Stimulated activated naive CD8-positive, alpha-beta T cell treated with anti-CD3 and anti-CD28 coated beads, Interleukin-15, amount 100 ng/mL, for 72 hours (primary cell): ENCODE results near the gene PIGN.

Experiments used
- ATAC-seq: fragments of 150-1000 bp; cut with Tn5 transposase; 2 replicates; pipeline ENCODE4 v1.10.0; 2021; ENCODE audit warnings: mild to moderate bottlenecking, moderate library complexity
- DNase-seq, 2 donors: peaks; one replicate each; pipeline ENCODE4 v3.0.0; 2021 to 2022
- H3K27ac Mint-ChIP-seq, 2 donors: one replicate each; pipeline ENCODE4 v1.8.0; 2022; ENCODE audit warnings: mild to moderate bottlenecking in 2 of 2, mixed read lengths in 2 of 2, moderate library complexity in 2 of 2
- H3K27me3 Mint-ChIP-seq: one replicate; pipeline ENCODE4 v1.8.0; 2022; ENCODE audit warnings: mixed read lengths
- H3K4me1 Mint-ChIP-seq: one replicate; pipeline ENCODE4 v1.8.0; 2022; ENCODE audit warnings: mild to moderate bottlenecking, mixed read lengths
- H3K4me3 Mint-ChIP-seq, 2 donors: one replicate each; pipeline ENCODE4 v1.8.0; 2022; ENCODE audit warnings: mild to moderate bottlenecking in 2 of 2, mixed read lengths in 2 of 2, moderate library complexity in 1 of 2
- H3K9me3 Mint-ChIP-seq, 2 donors: one replicate each; pipeline ENCODE4 v1.8.0; 2022; ENCODE audit warnings: mixed read lengths in 2 of 2

Gene PIGN, protein sequence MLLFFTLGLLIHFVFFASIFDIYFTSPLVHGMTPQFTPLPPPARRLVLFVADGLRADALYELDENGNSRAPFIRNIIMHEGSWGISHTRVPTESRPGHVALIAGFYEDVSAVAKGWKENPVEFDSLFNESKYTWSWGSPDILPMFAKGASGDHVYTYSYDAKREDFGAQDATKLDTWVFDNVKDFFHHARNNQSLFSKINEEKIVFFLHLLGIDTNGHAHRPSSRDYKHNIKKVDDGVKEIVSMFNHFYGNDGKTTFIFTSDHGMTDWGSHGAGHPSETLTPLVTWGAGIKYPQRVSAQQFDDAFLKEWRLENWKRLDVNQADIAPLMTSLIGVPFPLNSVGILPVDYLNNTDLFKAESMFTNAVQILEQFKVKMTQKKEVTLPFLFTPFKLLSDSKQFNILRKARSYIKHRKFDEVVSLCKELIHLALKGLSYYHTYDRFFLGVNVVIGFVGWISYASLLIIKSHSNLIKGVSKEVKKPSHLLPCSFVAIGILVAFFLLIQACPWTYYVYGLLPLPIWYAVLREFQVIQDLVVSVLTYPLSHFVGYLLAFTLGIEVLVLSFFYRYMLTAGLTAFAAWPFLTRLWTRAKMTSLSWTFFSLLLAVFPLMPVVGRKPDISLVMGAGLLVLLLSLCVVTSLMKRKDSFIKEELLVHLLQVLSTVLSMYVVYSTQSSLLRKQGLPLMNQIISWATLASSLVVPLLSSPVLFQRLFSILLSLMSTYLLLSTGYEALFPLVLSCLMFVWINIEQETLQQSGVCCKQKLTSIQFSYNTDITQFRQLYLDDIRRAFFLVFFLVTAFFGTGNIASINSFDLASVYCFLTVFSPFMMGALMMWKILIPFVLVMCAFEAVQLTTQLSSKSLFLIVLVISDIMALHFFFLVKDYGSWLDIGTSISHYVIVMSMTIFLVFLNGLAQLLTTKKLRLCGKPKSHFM

DNA sequence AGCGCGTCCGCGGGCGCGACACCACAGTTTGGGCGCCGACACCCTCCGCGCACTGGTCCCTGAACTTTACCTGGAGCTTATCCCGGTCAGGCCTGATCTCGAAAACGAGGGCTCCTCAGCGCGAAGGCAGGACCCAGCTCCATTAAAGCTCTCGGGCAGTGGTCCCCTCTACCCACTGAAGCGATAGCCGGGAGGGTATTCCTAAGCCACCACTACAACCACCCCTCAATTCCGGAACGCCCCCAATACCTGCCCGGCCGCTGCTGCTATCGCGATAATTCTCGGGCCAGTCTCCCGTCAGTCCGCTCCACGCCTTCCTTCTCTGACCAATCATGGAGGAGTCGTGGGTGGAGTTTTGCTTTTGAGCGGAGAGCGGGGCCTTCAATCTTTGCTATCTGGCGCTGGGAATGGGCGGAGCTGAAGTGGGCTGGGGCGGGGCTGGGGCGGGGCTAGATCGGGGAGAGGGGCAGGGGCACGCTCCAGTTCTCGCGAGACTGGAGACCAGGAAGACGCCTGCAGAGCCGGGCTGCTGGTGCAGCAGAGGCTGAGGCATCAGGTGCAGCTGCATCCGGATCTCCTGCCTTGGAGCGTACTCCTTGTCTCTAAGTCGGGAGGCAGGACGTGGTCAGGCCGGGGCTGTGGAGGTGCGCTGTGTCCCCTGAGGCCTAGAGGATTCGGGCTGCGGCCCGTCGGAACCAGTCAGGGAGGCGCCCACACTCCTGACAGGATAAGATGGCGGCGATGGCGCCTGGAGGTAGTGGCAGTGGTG, at the start of gene PIGN, which contains the start of gene RELCH:
Gene PIGN (minus strand): TSS at position 283 of the 769 bp plus-strand sequence. CDS start 25,703 bp downstream, outside the sequence.
Gene RELCH (plus strand): TSS at position 482 of the 769 bp plus-strand sequence. CDS start 251 bp downstream, at position 733.
- DNase-seq (peak; percentile 92 to 97), ATAC-seq (peak; percentile 92)
- peak within 1 kb of the TSS; percentile 98 to 100 for H3K4me3 Mint-ChIP-seq
- no peaks in the 10 kb centered on the region for H3K27me3 Mint-ChIP-seq
- peaks cover 47% of the 10 kb centered on the region for H3K4me1 Mint-ChIP-seq
- no peaks in the 10 kb centered on the region for H3K9me3 Mint-ChIP-seq
- H3K27ac Mint-ChIP-seq, result peak within 1 kb of the TSS; percentile 98 to 99

- H3K4me3 Mint-ChIP-seq, result no peak overlapping the region
- no peak for DNase-seq
- H3K27me3 Mint-ChIP-seq, result no peaks in the 10 kb centered on the region
- no peaks in the 10 kb centered on the region for H3K9me3 Mint-ChIP-seq
- no peak overlapping the region for H3K27ac Mint-ChIP-seq
- no peak for ATAC-seq
- peaks cover 6% of the 10 kb centered on the region for H3K4me1 Mint-ChIP-seq
These were observed 49.4 kb upstream of the PIGN start for GRCh38 chr18:62236252-62236651.

DNA sequence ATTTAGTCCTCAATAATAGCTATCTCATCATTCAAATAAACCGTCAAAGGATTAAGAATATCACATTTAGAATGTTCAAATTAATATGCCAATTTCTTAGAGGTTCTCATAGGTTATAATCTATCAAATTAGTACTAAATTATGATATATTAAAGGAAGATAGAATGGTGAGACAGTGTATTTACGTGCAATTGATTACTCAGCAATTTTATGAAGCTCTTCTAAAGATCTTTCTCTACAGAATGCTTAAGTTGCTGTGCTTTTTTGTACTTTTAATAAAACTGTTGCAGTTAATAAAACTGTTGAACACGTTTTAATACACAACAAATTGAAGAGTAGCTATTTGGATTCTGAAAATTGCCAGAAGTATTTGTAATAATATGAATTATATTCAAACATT, 39.2 kb upstream of the PIGN start:
- no peak overlapping the region for H3K27ac Mint-ChIP-seq
- H3K9me3 Mint-ChIP-seq, result peaks cover 0 to 5% of the 10 kb centered on the region in 2 donors
- H3K4me3 Mint-ChIP-seq, result no peak overlapping the region
- DNase-seq, result no peak
- no peaks in the 10 kb centered on the region for H3K27me3 Mint-ChIP-seq
- no peak for ATAC-seq
- no peaks in the 10 kb centered on the region for H3K4me1 Mint-ChIP-seq

- H3K4me1 Mint-ChIP-seq, result no peaks in the 10 kb centered on the region
- no peak overlapping the region for H3K27ac Mint-ChIP-seq
- DNase-seq (no peak), ATAC-seq (no peak)
- H3K27me3 Mint-ChIP-seq, result no peaks in the 10 kb centered on the region
- H3K9me3 Mint-ChIP-seq, result peaks cover 0 to 5% of the 10 kb centered on the region in 2 donors
- no peak overlapping the region for H3K4me3 Mint-ChIP-seq
These were observed 37.4 kb upstream of the PIGN start for GRCh38 chr18:62224229-62224628.

GRCh38 chr18:62214790-62215189, 27.9 kb upstream of the PIGN start:
- no peak for ATAC-seq
- Mint-ChIP-seq H3K4me3 (no peak overlapping the region), H3K27ac (no peak overlapping the region), H3K27me3 (no peaks in the 10 kb centered on the region), H3K4me1 (peaks cover 21% of the 10 kb centered on the region), H3K9me3 (peaks cover 0 to 7% of the 10 kb centered on the region in 2 donors)
- no peak for DNase-seq

- Mint-ChIP-seq H3K9me3 (peaks cover 0 to 7% of the 10 kb centered on the region in 2 donors), H3K4me3 (no peak overlapping the region), H3K4me1 (peaks cover 18% of the 10 kb centered on the region), H3K27ac (no peak overlapping the region), H3K27me3 (no peaks in the 10 kb centered on the region)
- DNase-seq, result no peak
- no peak for ATAC-seq
These were observed 24.5 kb upstream of the PIGN start for GRCh38 chr18:62211325-62211828.

GRCh38 chr18:62210138-62210537, 23.3 kb upstream of the PIGN start:
- Mint-ChIP-seq H3K27ac (no peak overlapping the region), H3K4me1 (peaks cover 18% of the 10 kb centered on the region), H3K27me3 (no peaks in the 10 kb centered on the region), H3K9me3 (peaks cover 0 to 7% of the 10 kb centered on the region in 2 donors), H3K4me3 (no peak overlapping the region)
- DNase-seq (no peak), ATAC-seq (no peak)

DNA sequence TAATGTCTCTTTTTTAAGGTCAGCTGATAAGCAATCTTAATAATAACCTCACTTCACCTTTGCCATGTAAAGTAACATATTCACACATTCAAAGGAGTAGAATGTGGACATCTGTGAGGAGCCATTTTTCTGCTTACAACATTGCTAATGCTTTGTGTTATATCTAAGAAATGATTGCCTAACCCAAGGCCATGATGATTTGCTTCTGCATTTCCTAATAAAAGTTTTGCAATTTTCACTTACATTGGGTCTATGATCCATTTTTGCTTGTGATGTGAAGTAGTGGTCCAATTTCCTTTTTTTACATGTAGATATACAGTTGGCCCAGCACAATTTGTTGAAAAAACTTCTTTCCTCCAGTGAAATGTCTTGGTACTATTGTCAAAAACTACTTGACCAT, 22.2 kb upstream of the PIGN start:
- Mint-ChIP-seq H3K27ac (no peak overlapping the region), H3K9me3 (peaks cover 0 to 7% of the 10 kb centered on the region in 2 donors), H3K4me3 (no peak overlapping the region), H3K27me3 (no peaks in the 10 kb centered on the region), H3K4me1 (peaks cover 28% of the 10 kb centered on the region)
- DNase-seq (no peak), ATAC-seq (no peak)

GRCh38 chr18:62206593-62206992, 19.7 kb upstream of the PIGN start:
- H3K9me3 Mint-ChIP-seq, result peaks cover 0 to 7% of the 10 kb centered on the region in 2 donors
- peaks cover 28% of the 10 kb centered on the region for H3K4me1 Mint-ChIP-seq
- no peak overlapping the region for H3K27ac Mint-ChIP-seq
- ATAC-seq, result no peak
- H3K4me3 Mint-ChIP-seq, result no peak overlapping the region
- DNase-seq, result no peak
- no peaks in the 10 kb centered on the region for H3K27me3 Mint-ChIP-seq

DNA sequence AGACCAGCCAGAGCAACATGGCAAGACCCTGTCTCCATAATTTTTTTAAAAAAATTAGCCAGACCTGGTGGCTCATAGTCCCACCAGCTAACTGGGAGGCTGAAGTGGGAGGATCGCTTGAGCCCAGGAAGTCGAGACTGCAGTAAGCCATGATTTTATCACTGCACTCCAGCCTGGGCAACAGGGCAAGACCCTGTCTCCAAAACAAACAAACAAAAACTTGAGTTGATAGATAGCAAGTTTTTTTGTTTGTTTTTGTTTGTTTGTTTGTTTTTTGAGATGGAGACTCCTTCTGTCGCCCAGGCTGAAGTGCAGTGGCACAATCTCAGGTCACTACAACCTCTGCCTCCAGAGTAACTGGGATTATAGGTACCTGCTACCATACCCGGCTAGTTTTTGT, 19.0 kb upstream of the PIGN start:
- no peak overlapping the region for H3K4me3 Mint-ChIP-seq
- peaks cover 27% of the 10 kb centered on the region for H3K4me1 Mint-ChIP-seq
- DNase-seq, result no peak
- H3K27ac Mint-ChIP-seq, result peak overlapping the region in 1 of 2 donors; percentile 34
- peaks cover 0 to 7% of the 10 kb centered on the region in 2 donors for H3K9me3 Mint-ChIP-seq
- no peak for ATAC-seq
- H3K27me3 Mint-ChIP-seq, result no peaks in the 10 kb centered on the region

- H3K27ac Mint-ChIP-seq, result no peak overlapping the region
These were observed 15.0 kb upstream of the PIGN start for GRCh38 chr18:62201870-62202269.

GRCh38 chr18:62200121-62200914, 13.5 kb upstream of the PIGN start:
- ATAC-seq (peak; percentile 61), DNase-seq (no peak)
- no peak overlapping the region for H3K4me3 Mint-ChIP-seq
- no peaks in the 10 kb centered on the region for H3K27me3 Mint-ChIP-seq
- no peak overlapping the region for H3K27ac Mint-ChIP-seq
- peaks cover 55% of the 10 kb centered on the region for H3K4me1 Mint-ChIP-seq
- H3K9me3 Mint-ChIP-seq, result no peaks in the 10 kb centered on the region

More at GRCh38 chr18:62201870-62202269, 15.0 kb upstream of the PIGN start:
- Mint-ChIP-seq H3K4me3 (no peak overlapping the region), H3K4me1 (peaks cover 40% of the 10 kb centered on the region), H3K9me3 (no peaks in the 10 kb centered on the region), H3K27me3 (no peaks in the 10 kb centered on the region)
- DNase-seq, result no peak
- no peak for ATAC-seq

DNA sequence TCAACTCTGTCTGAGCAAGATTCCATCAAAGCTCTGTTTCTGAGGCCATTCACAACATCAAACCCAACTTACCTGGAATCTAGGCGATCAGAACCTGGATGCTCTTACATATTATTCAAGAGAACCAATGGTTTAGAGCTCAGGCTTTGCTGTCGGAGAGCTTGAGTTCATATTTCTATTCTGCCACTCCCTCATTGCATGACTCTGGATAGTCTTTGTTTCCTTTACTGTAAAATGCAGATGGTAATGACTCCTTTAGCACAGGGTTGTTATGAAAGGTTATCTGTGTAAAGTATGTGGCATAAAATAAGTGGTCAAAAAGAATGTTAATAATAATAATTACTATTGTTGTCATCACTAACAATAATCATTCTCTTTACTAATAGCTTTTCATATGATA, 12.8 kb upstream of the PIGN start:
- ATAC-seq, result no peak
- H3K4me1 Mint-ChIP-seq, result peaks cover 53% of the 10 kb centered on the region
- H3K27ac Mint-ChIP-seq, result no peak overlapping the region
- no peak overlapping the region for H3K4me3 Mint-ChIP-seq
- no peaks in the 10 kb centered on the region for H3K27me3 Mint-ChIP-seq
- H3K9me3 Mint-ChIP-seq, result no peaks in the 10 kb centered on the region
- no peak for DNase-seq

DNA sequence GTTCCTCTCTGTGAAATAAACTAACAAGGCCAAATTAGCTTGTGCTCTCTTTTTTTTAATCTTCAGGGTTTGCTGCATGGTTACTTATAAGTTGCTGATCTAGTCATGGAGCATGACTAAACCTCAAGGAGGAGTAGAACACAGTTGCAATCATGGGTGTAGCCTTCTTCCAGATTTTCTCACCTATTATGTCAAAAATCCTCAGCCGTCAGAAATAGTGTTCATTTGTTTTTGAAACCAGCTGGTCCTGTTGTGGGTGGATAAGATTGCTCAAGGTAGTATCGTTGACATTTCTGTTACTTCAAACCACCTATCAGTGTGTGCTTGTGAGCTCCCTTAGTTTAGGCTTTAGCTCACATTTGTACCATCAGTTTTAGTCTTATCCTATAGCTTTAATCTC, 11.4 kb upstream of the PIGN start:
- Mint-ChIP-seq H3K27me3 (no peaks in the 10 kb centered on the region), H3K4me1 (peaks cover 59% of the 10 kb centered on the region), H3K27ac (no peak overlapping the region), H3K9me3 (no peaks in the 10 kb centered on the region), H3K4me3 (no peak overlapping the region)
- peak; percentile 60 for ATAC-seq
- DNase-seq, result no peak
